ENCODE measurements around the gene MAML2.

- TF ChIP-seq TAF1 (IDR thresholded peaks at IDR 0.05; ENCODE audit: borderline replicate concordance, low read depth, low read length) = no peak
- no peak for TF ChIP-seq POLR2AphosphoS5 (IDR thresholded peaks at IDR 0.05; ENCODE audit: low read depth, low read length)
- TF ChIP-seq POLR2A (IDR thresholded peaks at IDR 0.05; ENCODE audit: low read depth, low read length) = no peak
These were observed 240.3 kb downstream of the MAML2 start for GRCh38 chr11:96102664-96103078.

Data from GM12892 (cell line).